Stimulated activated effector memory CD8-positive, alpha-beta T cell treated with anti-CD3 and anti-CD28 coated beads, Interleukin-12 subunit alpha, Interleukin-12 subunit beta, amount 100 ng/mL, for 72 hours (primary cell): Measurements from ENCODE around the gene CAMTA2.

Experiments
- ATAC-seq: fragments of 150-1000 bp; cut with Tn5 transposase; 2 replicates; pipeline ENCODE4 v1.10.0; 2021
- DNase-seq, 2 donors: peaks; one replicate each; pipeline ENCODE4 v3.0.0; 2021 to 2022; ENCODE audit warnings: low spot score in 2 of 2
- H3K27ac Mint-ChIP-seq: one replicate; pipeline ENCODE4 v1.8.0; 2022; ENCODE audit warnings: mild to moderate bottlenecking, mixed read lengths
- H3K36me3 Mint-ChIP-seq: one replicate; pipeline ENCODE4 v1.8.0; 2022; ENCODE audit warnings: mild to moderate bottlenecking, mixed read lengths
- H3K4me1 Mint-ChIP-seq: one replicate; pipeline ENCODE4 v1.8.0; 2022; ENCODE audit warnings: mixed read lengths
- H3K4me3 Mint-ChIP-seq: one replicate; pipeline ENCODE4 v1.8.0; 2022; ENCODE audit warnings: mild to moderate bottlenecking, mixed read lengths
- H3K9me3 Mint-ChIP-seq: one replicate; pipeline ENCODE4 v1.8.0; 2022; ENCODE audit warnings: mixed read lengths

CAMTA2 gene

DNA sequence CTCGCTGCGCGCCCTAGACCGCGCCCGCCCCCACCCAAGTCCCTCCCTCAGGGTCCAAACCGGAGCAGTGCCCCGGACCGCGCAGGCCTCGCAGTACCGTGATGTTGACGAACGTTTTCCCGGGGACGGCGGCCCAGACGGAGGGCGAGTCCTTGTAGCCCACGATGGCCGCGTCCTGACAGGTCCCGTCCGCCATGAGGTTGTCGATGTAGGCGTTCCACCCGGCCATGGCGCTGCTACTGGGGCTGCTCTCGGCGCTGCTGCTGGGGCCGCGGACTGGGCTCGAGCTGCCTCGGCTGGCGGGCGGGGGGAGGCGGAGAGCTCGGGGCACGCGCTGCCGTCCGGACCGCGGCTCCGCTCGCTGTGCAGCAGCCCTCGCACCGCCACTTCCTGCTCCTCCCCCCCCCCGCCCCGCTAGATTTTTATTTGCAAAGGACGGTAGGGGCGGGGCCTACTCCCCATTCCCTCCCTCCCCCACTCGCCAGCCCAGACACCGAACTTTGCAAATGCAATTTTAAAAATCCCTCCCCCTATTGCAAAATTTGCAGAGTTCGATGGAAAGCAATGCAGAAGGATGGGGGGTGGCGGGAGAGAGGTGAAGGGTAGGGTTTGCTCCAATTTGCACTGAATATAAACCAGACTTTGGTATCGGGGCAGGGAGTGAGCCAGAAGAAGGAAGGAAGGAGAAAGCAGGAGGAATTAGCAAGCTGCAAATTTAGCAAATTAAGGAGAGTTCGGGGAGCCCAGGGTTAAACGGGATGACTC is 39.1 kb downstream of the CAMTA2 start, which contains the start of gene PFN1:
Gene PFN1, minus strand, starts transcription at position 365 of the 765 bp plus-strand sequence. Its CDS starts 136 bp downstream, at position 229.
- no peaks in the 10 kb centered on the region for H3K9me3 Mint-ChIP-seq
- peak within 1 kb of the TSS; percentile 93 for H3K4me3 Mint-ChIP-seq
- peaks cover 65% of the 10 kb centered on the region for H3K36me3 Mint-ChIP-seq
- DNase-seq (peak; percentile 66 to 88), ATAC-seq (peak; percentile 49)
- H3K4me1 Mint-ChIP-seq = peaks cover 61% of the 10 kb centered on the region
- peak within 1 kb of the TSS; percentile 99 for H3K27ac Mint-ChIP-seq

DNA sequence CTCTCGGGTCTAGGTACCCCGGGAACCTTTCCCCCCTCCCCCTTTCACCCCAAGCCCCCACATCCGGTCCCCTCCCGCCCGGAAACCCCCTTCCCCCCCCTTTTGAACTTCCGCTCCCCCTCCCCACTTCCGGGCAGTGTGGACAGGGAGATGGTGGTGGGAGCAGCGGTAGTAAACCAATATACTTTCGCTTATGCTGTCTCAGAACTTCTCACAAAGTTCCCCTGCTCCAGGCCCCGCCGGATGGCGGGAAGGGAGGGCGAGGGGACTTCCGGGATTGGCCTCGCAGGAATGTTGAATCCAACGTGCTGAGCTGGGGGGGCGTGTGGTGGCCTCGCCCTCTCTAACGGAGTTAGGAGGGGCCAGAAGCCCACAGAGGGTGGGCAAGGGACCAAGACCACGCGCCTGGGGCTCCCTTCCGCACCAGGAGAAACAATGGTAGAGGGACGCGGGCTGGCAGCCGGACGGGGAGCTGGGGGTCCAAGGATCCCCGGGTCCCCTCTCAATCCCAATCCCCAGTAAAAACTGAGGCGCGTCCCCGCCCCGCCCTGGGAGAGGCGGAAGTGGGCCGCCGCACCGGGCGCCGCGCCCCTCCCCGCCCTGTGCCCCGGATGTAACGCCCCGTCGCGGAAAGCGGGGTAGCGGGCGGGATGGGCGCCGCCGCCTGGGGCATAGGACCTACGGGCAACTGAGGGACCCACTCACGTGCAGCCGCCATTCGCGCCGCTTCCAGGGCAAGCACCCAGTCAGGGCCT is 39.9 kb downstream of the CAMTA2 start:
- peak; percentile 55 to 89 for DNase-seq
- Mint-ChIP-seq H3K4me1 (peaks cover 69% of the 10 kb centered on the region), H3K9me3 (no peaks in the 10 kb centered on the region), H3K4me3 (peak overlapping the region; percentile 93), H3K27ac (peak overlapping the region; percentile 99), H3K36me3 (peaks cover 73% of the 10 kb centered on the region)
- ATAC-seq = peak; percentile 27

DNA sequence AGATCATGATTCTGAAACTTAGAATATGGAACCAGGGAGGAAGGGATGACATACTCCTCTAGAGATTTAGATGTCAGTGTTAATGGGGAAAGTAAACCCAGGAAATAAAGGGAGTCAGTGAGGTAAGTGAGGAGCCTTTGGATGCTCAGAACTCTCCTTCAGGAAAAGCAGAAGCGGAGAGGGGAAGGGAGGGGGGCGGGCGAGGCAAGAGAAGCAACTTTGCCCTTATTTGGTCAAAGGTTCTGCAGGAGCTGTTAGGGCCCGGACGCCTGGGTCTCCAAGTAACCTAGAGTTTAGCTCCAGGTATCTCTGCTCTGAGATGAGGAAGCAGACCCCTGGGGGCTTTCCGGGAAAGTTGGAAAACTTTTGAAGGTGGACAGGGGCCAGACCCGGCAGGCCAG is 40.5 kb downstream of the CAMTA2 start:
- H3K4me1 Mint-ChIP-seq = peaks cover 74% of the 10 kb centered on the region
- H3K27ac Mint-ChIP-seq = peak overlapping the region; percentile 99
- no peaks in the 10 kb centered on the region for H3K9me3 Mint-ChIP-seq
- DNase-seq = peak in 1 of 2 donors; percentile 34
- peak overlapping the region; percentile 93 for H3K4me3 Mint-ChIP-seq
- peaks cover 78% of the 10 kb centered on the region for H3K36me3 Mint-ChIP-seq
- ATAC-seq = no peak

DNA sequence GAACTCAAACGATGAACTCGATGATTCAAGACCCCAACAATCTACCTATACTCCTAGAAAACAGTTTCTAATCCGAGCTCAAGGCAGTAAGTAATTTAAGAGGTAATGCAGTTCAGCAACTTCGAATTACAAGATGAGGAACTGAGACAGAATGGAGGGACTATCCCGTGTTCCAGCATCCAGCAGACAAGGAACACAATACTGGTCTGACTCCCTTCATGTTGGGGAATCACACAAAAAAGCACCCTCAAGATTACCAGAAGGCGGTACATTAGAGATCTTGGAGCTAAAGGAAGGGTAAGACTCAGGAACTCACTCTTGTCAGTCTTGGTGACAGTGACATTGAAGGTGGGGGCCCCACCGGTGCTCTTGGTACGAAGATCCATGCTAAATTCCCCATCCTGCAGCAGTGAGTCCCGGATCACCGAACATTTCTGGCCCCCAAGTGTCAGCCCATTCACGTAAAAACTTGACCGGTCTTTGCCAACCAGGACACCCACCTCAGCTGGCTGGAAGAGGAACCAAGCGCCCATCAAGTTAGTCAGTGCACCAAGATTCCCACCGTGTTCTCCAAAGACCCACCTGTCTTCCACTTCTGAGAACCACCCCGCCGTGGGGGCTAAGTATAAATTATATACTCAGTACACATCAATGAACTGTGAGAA is 41.0 kb downstream of the CAMTA2 start:
- H3K9me3 Mint-ChIP-seq = no peaks in the 10 kb centered on the region
- peak overlapping the region; percentile 93 for H3K4me3 Mint-ChIP-seq
- peaks cover 84% of the 10 kb centered on the region for H3K36me3 Mint-ChIP-seq
- ATAC-seq (no peak), DNase-seq (peak in 1 of 2 donors; percentile 60)
- peak overlapping the region; percentile 99 for H3K27ac Mint-ChIP-seq
- H3K4me1 Mint-ChIP-seq = peaks cover 75% of the 10 kb centered on the region

DNA sequence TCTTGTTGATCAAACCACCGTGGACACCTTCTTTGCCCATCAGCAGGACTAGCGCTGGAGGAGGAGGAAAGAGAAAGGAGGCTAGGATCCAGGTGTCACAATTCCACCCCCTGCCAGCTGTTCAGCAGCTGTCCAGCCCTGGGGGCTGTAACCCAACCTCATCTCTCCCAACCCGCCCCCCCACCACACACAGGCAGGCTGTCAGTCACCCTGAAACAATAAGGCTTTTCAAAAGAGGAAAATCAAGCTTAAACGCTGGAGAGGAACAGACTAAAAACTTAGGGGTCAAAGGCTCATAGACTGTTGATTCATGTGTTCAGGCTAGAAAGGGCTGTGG is 41.6 kb downstream of the CAMTA2 start:
- no peaks in the 10 kb centered on the region for H3K9me3 Mint-ChIP-seq
- no peak for ATAC-seq
- H3K27ac Mint-ChIP-seq = peak overlapping the region; percentile 99
- H3K4me3 Mint-ChIP-seq = peak overlapping the region; percentile 93
- H3K36me3 Mint-ChIP-seq = peaks cover 89% of the 10 kb centered on the region
- DNase-seq = no peak
- H3K4me1 Mint-ChIP-seq = peaks cover 75% of the 10 kb centered on the region

DNA sequence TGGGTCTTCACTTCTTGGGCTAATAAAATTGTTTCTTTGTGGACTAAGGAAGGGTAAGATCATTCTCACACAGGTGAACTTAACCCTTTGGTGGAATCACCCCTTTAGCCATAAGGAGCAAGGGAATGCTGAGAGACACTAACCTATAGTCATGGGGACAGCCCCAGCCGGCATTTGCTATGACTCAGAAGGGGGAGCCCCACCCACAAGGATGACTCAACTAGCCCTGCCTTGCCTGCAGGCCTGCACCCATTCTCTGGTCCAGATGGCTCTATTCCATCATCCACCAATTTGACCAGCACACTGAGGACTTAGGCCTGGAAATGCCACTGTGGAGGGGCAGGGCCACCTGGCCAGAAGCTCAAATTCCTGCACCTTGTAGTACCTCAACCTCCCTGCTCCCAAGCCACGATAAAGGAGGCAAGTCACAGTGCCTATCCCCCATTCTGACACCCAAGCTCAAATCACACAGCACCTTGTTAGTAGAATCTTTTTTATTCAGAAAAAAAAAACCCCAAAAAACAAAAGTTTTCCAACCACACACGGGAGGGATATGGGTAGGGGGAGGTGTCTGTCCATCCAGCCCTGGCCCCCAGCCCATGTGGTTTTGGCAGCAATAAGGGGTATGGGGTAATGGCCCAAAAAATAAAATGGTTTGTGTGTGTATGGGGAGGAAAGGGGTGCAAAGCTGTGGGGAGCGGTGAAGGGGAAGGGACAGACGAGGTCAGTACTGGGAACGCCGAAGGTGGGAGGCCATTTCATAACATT is 42.1 kb downstream of the CAMTA2 start:
- Mint-ChIP-seq H3K4me1 (peaks cover 71% of the 10 kb centered on the region), H3K36me3 (peaks cover 90% of the 10 kb centered on the region), H3K9me3 (no peaks in the 10 kb centered on the region), H3K27ac (peak overlapping the region; percentile 99), H3K4me3 (peak overlapping the region; percentile 93)
- DNase-seq (peak; percentile 71 to 91), ATAC-seq (peak; percentile 63)

DNA sequence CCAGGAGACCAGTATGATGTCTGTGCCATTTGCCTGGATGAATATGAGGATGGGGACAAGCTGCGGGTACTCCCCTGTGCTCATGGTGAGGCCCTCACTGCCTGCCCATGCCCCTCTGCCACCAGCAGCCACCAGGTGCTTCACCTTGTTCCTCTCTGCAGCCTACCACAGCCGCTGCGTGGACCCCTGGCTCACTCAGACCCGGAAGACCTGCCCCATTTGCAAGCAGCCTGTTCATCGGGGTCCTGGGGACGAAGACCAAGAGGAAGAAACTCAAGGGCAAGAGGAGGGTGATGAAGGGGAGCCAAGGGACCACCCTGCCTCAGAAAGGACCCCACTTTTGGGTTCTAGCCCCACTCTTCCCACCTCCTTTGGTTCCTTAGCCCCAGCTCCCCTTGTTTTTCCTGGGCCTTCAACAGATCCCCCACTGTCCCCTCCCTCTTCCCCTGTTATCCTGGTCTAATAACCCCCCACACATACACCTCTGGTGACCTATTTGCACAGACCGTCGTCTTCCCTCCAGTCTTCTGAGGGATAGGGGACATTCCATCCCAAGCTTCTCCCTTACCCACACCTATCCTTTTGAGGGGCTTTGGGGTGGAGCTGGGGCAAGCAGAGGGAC is 42.8 kb downstream of the CAMTA2 start:
- Mint-ChIP-seq H3K36me3 (peaks cover 92% of the 10 kb centered on the region), H3K27ac (peak overlapping the region; percentile 99), H3K4me3 (peak overlapping the region; percentile 93), H3K9me3 (no peaks in the 10 kb centered on the region), H3K4me1 (peaks cover 68% of the 10 kb centered on the region)
- no peak for ATAC-seq
- peak in 1 of 2 donors; percentile 79 for DNase-seq

DNA sequence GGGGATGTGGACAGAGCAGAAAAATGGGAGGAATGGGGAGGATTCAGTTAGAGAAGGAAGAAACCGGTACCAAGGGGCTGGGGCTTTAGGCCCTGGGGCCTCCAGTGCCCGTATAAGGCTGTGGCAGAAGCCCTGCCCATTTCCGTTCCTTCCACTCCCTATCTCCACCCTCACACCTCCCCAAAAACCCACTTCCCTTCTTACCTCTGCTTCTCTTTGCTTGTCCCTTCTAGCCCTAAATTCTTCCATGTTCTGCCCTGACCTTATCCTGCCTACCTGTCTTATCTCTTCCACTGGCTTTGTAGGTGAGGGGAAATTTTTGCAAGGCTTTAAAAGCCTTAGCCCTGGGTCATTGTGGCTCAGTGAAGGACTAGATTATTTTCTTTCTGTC is 43.3 kb downstream of the CAMTA2 start:
- Mint-ChIP-seq H3K9me3 (no peaks in the 10 kb centered on the region), H3K27ac (peak overlapping the region; percentile 99), H3K4me3 (peak overlapping the region; percentile 93), H3K4me1 (peaks cover 68% of the 10 kb centered on the region), H3K36me3 (peaks cover 92% of the 10 kb centered on the region)
- peak; percentile 12 for ATAC-seq
- no peak for DNase-seq

DNA sequence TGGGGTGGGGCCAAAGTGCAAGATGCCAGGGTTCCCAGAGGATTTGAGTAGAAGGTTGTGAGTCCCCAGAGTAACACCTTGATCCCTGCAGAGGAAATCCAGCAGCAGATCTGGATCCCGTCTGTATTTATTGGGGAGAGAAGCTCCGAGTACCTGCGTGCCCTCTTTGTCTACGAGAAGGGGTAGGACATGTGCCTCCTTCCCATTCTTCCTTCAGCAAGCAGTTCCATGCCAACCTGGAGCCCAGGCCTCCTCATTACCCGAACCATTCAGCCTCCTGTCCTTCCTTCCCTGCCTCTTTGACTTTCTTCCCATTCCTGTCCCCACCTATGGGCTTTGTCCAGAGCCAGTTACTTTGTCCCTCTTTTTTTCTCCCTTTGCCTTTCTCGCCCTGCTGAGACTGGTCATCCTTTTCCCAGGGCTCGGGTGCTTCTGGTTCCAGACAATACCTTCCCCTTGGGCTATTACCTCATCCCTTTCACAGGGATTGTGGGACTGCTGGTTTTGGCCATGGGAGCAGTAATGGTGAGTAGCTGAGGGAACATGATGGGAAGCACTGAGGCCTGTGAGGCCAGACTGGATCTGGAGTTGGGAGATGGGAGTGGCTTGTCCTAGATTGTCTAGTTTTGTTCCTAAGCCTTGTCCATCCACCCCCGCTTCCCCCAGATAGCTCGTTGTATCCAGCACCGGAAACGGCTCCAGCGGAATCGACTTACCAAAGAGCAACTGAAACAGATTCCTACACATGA is 44.5 kb downstream of the CAMTA2 start:
- Mint-ChIP-seq H3K9me3 (no peaks in the 10 kb centered on the region), H3K4me3 (peak overlapping the region; percentile 93), H3K27ac (peak overlapping the region; percentile 99), H3K36me3 (peaks cover 91% of the 10 kb centered on the region), H3K4me1 (peaks cover 70% of the 10 kb centered on the region)
- DNase-seq (no peak), ATAC-seq (no peak)

DNA sequence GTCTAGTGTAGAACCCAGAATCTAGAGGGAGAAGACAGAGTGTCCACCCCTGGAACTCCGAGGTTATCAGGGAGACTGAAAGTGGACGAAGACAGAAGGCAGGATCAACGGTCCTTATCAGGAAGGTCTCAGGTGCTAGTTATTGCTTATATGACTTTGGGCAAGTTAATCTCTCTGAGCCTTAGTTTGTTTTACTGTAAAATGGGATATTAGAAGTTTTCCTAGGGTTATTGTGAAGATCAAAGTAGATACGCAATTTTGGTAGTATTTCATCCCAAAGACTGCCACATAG is 46.2 kb downstream of the CAMTA2 start:
- no peak for ATAC-seq

DNA sequence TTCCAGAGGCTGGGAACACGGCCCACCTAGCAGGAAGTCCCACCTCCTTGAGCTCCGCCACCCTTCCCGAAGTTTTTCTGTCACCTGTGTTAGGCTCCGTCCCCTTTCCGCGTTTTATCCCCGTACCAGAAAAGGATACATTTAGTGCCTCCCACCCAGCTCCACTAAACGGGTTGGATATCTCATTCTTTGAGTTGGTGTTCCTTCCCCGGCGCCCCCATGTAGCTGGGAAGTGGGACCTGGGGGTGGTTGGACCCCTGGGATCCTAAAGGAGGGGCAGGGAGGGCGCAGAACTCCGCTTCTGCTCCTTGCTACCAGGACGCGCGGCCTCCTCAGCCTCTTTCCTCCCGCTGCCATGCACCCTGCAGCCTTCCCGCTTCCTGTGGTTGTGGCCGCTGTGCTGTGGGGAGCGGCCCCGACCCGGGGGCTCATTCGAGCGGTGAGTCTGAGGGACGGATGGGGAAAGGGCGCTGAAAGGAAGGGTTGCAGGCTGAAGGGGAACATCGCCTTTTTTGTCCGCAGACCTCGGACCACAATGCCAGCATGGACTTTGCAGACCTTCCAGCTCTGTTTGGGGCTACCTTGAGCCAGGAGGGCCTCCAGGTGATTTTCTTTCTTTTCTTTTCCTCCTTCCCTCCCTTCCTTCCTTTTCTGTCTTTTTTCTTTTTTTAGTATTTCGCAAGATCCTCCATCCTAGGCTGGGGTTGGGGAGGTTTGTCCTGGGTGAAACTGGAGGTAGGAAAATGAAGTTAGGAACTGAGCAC is 46.7 kb downstream of the CAMTA2 start:
- peaks cover 82% of the 10 kb centered on the region for H3K36me3 Mint-ChIP-seq

More for the DNA sequence above, 46.2 kb downstream of the CAMTA2 start:
- H3K9me3 Mint-ChIP-seq = no peaks in the 10 kb centered on the region
- peaks cover 88% of the 10 kb centered on the region for H3K36me3 Mint-ChIP-seq
- peaks cover 73% of the 10 kb centered on the region for H3K4me1 Mint-ChIP-seq
- H3K4me3 Mint-ChIP-seq = peak overlapping the region; percentile 93
- no peak for DNase-seq
- peak overlapping the region; percentile 99 for H3K27ac Mint-ChIP-seq

DNA sequence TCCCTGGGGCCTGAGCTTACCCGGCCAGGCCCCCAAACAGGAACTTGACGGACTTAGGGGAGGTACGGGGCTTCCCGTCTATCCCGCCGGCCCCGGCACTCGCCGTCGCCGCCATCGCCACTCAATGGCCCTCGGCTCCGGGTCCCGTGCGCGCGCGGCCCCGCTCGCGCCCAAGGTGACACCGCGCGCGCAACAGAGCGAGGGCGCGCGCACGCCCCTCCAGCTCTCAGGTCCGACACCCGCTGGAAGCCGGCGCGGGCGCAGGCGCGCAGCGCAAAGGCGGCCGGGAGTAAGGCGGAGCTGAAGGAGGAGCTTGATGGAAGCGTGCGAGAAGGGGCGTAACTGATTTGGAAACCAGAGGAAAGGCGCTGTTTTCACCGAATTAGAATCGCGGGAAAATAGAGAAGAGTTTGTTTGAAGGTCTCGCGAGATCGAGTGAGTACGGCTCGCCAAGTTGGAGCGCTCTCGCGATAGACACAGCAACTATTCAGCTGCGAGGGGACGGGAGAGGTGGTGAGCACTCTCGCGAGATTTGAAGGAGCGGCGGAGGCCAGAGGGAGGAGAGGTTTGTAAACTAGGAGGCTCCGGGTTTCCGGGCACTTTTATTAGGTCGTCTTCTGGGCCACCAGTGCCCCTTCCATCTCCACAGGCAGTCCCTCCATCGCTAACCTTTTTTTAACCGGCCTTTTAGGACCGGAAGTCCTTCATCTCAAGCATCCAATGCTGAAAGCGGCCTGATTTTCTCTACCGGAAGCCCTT is 47.5 kb downstream of the CAMTA2 start, which contains the start of the genes RNF167 and SLC25A11:
Gene RNF167, plus strand, starts transcription at position 473 of the 759 bp plus-strand sequence. CDS start 642 bp downstream, outside the sequence.
Gene SLC25A11, minus strand, starts transcription at position 251 of the 759 bp plus-strand sequence. Its CDS starts 136 bp downstream, at position 115.
- ATAC-seq (peak; percentile 88), DNase-seq (peak; percentile 85 to 97)
- Mint-ChIP-seq H3K4me1 (peaks cover 70% of the 10 kb centered on the region), H3K4me3 (peak within 1 kb of the TSS; percentile 93), H3K27ac (peak within 1 kb of the TSS; percentile 99), H3K36me3 (peaks cover 75% of the 10 kb centered on the region), H3K9me3 (no peaks in the 10 kb centered on the region)

More for the DNA sequence above, 46.7 kb downstream of the CAMTA2 start:
- ATAC-seq (no peak), DNase-seq (peak in 1 of 2 donors; percentile 77)
- peaks cover 74% of the 10 kb centered on the region for H3K4me1 Mint-ChIP-seq
- H3K4me3 Mint-ChIP-seq = peak overlapping the region; percentile 93
- no peaks in the 10 kb centered on the region for H3K9me3 Mint-ChIP-seq
- H3K27ac Mint-ChIP-seq = peak overlapping the region; percentile 99

DNA sequence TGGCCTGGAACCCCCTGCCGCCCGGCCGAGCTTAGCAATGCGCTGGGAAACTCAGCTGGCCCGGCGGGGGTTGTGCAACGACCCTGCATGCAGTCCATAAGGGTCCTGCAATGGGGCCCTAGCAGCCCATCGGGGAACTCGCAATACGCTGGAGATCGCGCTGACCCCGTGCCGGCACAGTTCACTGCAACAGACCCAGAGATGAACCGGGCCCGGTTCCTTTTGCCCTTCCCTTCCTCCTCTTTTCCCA is 48.0 kb downstream of the CAMTA2 start:
- peak; percentile 2 for ATAC-seq
- DNase-seq = no peak
- peak overlapping the region; percentile 99 for H3K27ac Mint-ChIP-seq
- peaks cover 70% of the 10 kb centered on the region for H3K36me3 Mint-ChIP-seq
- H3K4me1 Mint-ChIP-seq = peaks cover 68% of the 10 kb centered on the region
- H3K9me3 Mint-ChIP-seq = no peaks in the 10 kb centered on the region
- peak overlapping the region; percentile 93 for H3K4me3 Mint-ChIP-seq
